HG02763 (cell line): ENCODE data around the gene IKBIP.
A peak's percentile ranks its signal among the peaks of the same experiment; 100 is the strongest.
"Not testable (repeated sequence)": the region's sequence is repeated elsewhere in the genome, so short reads cannot be mapped to it uniquely, and the experiment has no call there.

Experiments
- ATAC-seq: cut with Tn5 transposase; IDR thresholded peaks from one replicate; pipeline ENCODE4 v1.9.1; 2021; ENCODE audit warnings: mild to moderate bottlenecking, moderate library complexity; ENCODE audit not compliant: unreplicated experiment

IKBIP gene

DNA sequence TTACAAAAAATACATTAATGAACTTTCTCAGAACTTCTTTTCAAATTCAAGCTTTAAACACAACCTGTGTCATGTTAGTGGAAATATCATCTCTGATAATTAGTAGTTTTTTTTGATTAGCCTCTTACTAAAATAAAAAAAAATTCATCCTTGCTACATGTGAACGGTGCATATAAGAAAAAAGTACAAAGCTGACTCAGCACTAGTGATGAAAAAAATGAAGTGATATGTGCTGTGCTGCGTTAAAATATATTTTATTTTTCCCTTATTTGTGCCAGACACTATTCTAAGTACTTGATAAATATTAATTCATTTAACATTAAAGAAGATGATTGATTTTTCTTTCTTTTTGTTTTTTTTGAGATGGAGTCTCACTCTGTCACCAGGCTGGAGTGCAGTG lies 7.5 kb downstream of the IKBIP start:
- ATAC-seq, result no peak

DNA sequence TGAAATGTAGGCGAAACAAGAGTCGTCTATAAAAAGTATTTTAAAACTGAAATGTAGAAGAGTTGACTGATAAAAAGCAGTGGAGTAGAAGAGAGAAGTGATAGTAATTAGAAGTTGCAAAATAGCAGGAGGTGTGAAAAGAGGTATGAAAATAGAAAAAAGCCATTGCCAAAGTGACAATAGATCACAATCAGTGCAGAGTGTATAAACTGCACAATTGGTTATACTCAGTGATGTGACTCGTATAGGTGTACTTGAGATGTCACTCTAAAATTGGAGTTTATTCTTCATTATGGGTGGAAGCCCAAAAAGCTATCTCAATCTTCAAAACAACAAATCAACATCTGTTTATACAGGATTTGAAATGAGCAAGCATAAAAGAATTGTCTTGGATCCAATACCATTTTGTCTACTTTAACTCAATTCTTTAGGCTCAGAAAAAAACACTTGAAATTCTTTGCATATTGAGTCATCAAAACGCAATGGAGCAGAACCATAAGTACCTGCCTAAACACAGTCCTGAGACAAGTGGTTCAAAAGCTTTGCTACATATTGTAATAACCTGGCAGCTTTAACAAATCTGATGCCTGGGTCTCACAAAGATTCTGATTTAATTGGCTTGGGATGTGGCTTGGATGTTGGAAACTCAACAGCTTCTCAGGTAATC lies 8.8 kb downstream of the IKBIP start:
- ATAC-seq, result peak; percentile 78

DNA sequence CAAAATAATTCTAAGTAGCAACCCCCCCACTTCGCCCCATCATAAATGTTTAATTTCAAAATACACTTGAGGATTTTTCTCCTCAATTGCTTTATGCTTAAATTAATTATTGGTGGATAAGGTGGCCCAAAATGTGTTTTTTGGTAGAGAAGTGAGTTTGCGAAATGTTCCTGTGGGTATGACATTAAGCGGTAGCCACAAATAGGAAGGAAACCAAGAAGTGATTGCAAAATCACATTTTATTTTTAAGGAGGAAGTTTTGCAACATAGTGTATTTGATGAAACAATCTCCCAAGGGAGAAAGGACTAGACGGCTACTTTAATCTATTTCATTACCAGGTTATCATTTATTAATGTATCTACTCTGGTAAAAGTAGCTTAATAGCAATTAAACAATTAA lies 25.6 kb downstream of the IKBIP start:
- ATAC-seq, result no peak

DNA sequence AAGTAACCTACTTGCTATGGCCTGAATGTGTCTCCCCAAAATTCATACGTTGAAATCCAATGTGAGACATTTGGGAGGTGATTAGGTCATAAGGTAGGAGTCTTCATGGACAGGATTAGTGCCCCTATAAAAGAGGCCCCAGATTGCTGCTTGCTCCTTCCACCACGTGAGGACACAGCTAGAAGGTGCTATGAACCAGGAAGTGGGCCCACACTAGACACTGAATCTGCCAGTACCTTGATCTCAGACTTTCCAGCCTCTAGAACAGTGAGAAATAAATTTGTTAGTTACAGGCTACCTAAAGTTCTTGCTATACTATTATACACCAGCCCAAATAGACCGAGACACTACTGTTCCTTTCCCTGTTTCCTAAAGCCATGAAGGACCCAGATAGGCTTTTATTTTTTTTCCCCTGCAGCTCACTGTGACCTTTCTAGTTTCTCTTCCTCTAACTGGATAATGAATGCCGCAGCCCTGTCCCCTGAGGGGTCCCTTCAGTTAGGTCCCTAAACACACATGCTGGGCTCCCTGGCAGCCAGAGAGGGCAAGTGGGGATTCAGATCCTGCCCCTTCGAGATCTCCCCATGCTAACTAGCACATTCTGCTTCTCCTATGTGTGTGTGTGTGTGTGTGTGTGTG lies 31.8 kb downstream of the IKBIP start:
- ATAC-seq, result peak; percentile 82

DNA sequence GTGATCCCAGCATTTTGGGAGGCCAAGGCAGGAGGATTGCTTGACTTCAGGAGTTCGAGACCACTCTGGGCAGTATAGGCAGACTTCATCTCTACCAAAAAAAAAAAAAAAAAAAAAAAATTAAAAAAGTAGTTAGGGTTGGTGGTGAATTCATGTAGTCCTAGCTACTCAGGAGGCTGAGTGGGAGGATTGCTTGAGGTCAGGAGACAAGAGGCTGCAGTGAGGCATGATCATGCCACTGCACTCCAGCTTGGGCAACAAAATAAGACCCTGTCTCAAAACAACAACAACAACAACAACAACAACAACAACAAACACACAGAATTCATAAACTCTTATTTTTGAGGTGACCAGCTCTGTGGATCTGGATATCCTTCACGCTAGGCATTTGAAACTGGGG lies 34.0 kb downstream of the IKBIP start:
- no peak for ATAC-seq

DNA sequence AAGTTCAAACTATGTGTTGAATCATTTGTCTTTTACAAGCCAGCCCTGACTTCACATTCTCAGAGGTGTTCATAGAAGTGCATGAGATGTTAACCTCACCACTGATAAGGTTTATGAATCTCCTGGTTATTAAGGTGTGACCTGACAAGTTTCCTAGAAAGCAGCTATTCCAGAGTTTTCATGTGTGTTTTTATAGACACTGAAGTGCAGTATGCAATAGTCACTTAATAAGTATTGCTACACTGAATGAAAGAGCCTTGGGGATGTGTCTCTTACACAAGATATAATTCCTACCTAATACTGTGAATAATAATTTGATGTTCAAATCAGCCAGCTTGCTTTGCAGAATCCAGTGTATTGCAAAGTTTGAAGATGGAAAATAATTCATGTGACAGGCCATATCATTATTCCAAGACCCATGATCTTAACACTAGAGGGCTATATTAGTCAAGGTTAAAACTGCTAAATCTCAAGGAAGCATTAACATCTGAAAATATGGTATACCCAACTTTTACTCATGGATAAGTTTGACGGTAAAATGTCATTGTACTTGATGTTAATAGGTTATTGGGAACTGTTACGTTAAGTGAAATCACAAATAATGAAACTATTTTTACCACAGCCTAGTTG lies 38.1 kb downstream of the IKBIP start:
- ATAC-seq, result no peak

DNA sequence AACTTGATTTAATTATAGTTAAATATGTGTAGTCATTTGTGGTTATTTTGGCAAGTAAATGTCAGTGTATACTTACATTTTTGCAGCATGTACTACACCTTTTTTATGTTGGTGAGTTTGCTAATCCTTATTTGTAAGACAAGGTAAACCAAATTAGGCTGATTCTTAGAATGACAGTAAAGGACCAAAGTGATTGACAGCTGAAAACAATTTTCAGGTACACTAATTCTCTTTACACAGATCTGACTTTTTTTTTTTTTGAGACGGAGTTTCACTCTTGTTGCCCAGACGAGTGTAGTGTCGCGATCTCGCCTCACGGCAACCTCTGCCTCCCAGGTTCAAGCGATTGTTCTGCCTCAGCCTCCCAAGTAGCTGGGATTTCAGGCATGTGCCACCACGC lies 42.7 kb downstream of the IKBIP start:
- no peak for ATAC-seq

DNA sequence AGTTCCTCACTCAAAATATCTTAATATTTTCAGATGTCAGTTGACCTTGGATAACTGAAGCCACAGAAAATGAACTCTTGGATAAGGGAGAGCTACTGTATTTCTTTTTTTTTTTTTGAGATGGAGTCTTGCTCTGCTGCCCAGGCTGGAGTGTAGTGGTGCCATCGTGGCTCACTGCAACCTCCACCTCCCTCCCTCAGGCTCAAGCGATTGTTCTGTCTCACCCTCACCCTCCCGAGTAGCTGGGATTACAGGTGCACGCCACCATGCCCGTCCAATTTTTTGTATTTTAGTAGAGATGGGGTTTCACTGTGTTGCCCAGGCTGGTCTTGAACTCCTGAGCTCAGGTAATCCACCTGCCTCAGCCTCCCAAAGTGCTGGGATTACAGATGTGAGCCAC lies 47.3 kb downstream of the IKBIP start:
- not testable (repeated sequence) for ATAC-seq

DNA sequence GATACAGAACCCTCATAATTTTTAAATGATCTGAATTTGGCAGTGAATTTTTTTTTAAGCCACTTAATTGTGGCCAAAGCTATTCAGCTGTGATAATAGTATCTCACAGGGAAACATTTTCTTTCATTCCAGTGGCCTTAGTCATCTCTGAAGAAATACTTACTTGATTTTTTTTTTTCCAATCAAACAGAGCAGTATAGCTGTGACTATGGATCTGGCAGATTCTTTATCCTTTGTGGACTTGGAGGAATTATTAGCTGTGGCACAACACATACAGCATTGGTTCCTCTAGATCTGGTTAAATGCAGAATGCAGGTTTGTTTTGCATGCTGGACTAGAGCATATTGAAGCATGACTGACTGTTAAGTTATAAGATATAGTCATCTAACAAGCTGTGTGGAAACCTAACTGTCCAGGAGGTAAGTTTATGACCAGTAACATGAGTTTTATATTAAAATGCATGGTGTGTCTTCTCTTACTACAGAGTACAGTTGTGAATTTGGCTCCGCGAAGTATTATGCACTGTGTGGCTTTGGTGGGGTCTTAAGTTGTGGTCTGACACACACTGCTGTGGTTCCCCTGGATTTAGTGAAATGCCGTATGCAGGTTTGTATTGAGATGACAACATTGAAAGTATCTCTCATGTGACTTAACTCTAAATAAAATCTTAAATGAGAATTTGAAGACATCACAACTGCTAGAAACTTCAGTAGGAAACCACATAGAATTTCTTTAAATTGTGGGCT lies 49.2 kb downstream of the IKBIP start:
- no peak for ATAC-seq

DNA sequence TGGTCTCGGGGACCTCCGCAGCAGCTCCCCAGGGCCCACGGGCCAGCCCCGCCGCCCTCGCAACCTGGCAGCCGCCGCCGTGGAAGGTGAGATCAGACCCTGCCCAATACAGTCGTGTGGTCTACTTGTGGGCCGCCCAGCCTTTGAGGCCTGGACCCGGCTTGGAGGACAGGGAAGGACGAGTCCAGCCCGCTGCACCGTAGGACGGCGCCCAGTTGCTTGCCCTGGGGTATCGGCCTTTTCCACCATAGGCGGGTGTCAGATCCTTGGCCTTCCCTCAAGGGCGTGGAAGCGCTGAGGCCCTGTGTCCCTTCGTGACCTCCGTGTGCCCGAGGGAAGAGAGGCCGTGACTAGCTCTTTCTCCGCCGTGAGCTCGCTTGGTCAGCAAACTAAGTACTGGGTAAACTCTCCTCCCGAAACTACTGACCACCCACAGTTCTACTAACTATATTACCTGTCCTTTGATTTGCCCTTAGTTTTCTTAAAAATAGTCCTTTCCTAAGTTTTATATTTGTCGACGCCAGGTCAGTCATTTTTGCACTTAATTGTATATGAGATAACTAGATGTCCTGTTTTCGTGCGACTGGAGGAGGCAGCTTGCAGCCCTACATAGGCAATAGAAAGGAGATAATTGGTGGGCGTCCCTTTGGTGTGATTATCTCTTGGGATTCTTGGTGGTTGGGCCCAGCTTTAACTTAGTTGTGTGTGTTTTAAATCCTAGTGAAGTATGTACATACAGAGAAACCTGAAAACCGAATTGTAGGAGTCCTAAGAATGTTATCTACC lies 50.3 kb downstream of the IKBIP start:
- no peak for ATAC-seq

DNA sequence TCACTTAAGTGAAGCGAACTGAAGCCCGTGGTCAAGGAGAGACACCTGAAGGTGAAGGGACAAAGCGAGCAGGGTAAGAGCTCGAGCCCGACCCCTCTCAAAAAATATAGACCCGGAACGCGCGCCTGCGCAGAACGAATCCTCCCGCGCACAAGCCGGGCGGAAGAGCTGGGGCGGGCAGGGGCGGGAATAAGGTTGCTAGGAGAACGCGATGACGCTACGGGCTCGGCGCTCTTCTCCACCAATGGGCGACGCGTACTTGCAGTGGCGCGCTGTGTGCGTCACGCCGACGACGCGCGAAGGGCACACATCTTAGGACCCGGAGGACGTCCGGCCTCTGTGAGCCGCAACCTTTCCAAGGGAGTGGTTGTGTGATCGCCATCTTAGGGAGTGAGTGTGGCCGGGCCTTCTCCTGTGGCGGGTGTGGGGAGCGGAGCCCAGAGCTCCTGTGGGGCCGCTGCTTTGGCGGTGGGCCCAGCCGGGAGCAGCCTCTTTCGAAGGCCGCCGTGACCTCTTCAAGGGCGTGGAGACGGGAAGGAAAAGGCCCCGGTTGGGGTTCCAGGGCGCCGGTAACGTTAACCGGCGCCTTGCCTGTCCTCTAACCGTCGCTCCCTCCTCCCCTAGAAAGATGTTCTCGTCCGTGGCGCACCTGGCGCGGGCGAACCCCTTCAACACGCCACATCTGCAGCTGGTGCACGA lies 51.1 kb downstream of the IKBIP start, which contains the start of gene SLC25A3:
Gene SLC25A3 (plus strand): TSS at position 336 of the 699 bp plus-strand sequence. CDS start 293 bp downstream, at position 629.
- peak; percentile 99 for ATAC-seq

DNA sequence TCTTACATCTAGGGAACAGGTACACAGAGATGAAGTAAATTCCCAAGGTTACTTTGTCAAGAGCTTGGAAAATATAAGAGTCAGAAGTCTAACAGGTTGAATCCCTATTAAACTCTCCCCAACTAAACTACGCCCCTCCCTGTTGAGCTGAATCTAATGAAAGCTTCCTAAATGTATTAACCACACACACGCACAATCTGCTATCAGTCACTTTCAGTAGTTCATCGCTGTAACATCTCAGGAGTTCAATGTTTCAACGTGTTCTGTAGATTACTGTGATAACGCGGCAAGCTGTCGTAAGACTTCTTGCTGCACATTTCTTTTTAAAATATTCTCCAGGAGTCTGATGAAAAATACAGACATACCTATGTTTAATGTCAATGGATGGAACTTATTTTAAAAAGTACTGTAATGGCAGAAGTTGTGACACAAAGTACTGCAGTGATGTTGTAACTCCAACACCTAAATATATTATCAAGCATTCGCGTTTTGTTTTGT lies 51.7 kb downstream of the IKBIP start:
- no peak for ATAC-seq

DNA sequence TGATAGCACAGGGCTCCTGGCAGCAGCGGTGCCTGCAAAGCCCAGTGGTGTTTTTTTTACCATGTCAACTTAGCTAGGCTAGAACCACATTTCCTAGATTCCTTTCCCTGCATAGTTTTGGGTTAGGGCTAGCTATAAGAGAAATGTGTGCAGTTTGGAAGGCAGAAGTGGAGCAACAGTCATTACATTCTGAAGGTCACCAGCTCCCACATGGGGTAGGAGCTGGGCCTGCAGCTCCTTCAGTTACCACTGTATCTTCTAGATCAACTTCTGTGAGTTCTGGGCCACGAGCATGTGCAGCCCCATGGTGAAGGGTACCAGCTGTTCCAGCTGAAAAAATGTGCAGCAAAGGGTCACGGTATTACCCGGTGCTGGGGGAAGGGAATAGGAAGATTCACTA lies 53.4 kb downstream of the IKBIP start:
- no peak for ATAC-seq

DNA sequence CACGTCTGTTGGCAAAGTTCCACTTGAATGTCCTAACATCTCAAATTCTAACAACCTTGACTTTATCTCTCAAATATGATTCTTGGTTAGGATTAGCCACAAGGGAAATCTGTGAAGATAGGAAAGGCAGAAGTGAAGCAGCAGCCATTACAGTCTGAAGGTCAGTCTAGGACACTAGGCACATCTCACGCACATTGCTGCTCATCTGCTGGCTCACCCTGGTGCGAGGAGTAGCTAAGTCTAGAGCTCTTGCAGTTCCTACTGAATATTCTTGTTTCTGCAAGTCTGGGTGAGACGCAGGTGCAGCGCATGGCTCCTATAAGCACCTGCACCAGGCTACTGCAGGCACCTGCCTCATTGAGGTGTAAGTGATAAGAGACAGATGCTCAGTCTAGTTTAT lies 57.5 kb downstream of the IKBIP start:
- ATAC-seq, result no peak

DNA sequence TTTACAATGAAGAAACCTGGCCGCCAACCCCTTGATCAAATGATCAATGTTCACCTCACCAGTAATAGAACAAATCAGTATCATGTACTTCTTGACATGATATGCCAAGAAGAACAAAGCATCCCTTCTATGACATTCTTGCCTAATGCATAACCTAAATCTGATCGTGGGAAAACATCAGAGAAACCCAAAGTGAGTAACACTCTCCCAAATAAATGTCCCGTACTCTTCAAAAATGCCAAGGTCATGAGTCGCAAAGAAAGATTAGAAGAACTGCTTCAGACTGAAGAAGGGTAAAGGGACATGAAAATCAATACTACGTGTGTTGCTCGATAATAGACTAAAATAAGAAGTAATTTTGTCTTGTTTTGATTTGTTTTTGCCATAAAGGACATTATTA lies 62.5 kb downstream of the IKBIP start:
- no peak for ATAC-seq

DNA sequence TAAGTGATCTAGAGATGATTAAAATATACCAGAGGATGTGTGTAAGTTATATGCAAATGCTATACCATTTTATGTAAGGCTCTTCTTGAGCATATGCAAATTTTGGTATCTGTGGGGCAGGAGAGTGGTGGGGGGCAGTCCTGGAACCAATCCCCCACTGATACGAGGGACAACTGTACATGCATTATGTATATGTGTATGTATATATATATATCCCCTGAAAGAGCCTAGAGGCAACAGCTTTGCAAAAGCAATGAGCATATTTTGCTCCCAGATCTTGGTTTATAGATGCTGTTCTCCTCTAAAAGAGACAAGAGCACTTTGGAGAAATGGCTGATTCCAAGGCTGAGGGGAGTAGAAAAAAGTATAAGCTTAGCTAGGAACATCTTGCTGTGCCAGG lies 63.5 kb downstream of the IKBIP start:
- ATAC-seq, result no peak

DNA sequence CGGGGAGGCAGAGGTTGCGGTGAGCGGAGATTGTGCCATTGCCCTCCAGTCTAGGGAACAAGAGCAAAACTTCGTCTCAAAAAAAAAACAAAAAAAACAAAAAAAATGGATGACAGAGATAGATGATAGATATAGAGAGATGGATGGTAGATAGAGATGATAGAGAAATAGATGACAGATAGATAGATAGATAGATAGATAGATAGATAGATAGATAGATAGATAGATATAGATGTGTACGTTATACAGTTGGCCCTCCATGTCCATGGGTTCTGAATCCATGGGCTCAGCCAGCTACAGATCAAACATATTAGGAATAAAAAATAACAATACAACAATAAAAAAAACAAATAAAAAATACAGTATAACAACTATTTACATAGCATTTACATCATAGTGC lies 63.9 kb downstream of the IKBIP start:
- no peak for ATAC-seq

DNA sequence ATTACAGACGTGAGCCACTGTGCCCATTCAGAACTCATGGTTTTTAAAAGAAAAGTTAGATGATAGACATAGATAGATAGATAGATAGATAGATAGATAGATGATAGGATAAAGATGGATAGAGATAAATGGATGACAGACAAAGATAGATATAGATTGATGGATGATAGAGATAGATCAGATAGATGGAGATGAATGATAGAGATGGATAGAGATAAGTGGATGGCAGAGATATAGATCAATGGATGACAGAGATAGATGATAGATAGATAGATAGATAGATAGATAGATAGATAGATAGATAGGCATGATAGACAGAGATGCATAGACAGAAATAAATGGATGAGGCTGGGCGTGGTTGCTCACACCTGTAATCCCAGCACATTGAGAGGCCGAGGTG lies 64.8 kb downstream of the IKBIP start:
- ATAC-seq, result no peak

DNA sequence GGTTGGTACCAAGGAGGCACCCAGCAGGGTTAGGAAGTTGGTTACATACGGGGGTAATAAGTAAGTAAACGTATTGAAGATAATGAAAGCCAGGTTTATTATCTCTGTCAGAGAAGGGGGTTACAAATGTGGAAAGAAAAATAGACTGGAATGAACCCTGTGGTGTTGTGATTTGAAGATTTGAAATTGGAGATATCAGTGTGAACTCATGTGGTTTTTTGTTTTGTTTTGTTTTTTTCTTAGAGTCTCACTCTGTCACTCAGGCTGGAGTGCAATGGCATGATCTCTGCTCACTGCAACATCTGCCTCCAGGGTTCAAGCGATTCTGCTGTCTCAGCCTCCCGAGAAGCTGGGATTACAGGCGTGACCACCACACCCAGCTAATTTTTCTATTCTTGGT lies 65.2 kb downstream of the IKBIP start:
- ATAC-seq, result no peak

DNA sequence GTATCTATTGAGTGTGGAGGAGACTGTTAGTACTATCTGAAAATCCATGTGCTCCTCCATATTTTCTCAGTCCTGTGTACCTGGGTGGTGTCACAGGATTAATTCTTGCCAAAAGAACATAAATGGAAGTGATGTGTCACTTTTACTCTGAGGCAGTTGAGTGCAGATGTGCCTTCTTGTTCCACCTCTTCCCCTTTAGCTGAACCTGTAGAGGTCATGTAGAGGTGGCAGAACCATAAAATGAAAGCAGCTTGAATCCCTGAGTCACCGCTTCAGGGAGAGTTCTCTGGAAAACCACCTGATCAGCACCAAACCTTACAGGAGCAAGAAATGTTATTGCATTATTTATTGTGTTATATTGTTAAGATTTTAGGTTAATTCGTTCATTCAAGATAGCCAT lies 65.8 kb downstream of the IKBIP start:
- no peak for ATAC-seq
